ENCODE data around the gene PLD1.
"Not testable (repeated sequence)": the region's sequence is repeated elsewhere in the genome, so short reads cannot be mapped to it uniquely, and the experiment has no call there.

PLD1 gene

GRCh38 chr3:171566803-171567422 lies 243.4 kb downstream of the PLD1 start:
- TF ChIP-seq, protein P1, sequence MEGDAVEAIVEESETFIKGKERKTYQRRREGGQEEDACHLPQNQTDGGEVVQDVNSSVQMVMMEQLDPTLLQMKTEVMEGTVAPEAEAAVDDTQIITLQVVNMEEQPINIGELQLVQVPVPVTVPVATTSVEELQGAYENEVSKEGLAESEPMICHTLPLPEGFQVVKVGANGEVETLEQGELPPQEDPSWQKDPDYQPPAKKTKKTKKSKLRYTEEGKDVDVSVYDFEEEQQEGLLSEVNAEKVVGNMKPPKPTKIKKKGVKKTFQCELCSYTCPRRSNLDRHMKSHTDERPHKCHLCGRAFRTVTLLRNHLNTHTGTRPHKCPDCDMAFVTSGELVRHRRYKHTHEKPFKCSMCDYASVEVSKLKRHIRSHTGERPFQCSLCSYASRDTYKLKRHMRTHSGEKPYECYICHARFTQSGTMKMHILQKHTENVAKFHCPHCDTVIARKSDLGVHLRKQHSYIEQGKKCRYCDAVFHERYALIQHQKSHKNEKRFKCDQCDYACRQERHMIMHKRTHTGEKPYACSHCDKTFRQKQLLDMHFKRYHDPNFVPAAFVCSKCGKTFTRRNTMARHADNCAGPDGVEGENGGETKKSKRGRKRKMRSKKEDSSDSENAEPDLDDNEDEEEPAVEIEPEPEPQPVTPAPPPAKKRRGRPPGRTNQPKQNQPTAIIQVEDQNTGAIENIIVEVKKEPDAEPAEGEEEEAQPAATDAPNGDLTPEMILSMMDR (IDR thresholded peaks at IDR 0.05; ENCODE audit: low read length, missing control alignments) = peak; percentile 62
- DNase-seq (ENCODE audit: low read depth) = peak; percentile 66

GRCh38 chr3:171565481-171566058 lies 244.7 kb downstream of the PLD1 start:
- TF ChIP-seq, protein P1 (IDR thresholded peaks at IDR 0.05; ENCODE audit: low read length, missing control alignments) = no peak

More at GRCh38 chr3:171566803-171567422, 243.4 kb downstream of the PLD1 start:
- no peak overlapping the region for H3K4me3 ChIP-seq (replicated peaks; ENCODE audit: low read depth, low read length)

GRCh38 chr3:171564748-171565480 lies 245.4 kb downstream of the PLD1 start:
- TF ChIP-seq, protein P1 (IDR thresholded peaks at IDR 0.05; ENCODE audit: low read length, missing control alignments) = no peak
- no peak overlapping the region for H3K4me3 ChIP-seq (replicated peaks; ENCODE audit: low read depth, low read length)
- no peak for DNase-seq (ENCODE audit: low read depth)

More at GRCh38 chr3:171565481-171566058, 244.7 kb downstream of the PLD1 start:
- H3K4me3 ChIP-seq (replicated peaks; ENCODE audit: low read depth, low read length) = no peak overlapping the region
- DNase-seq (ENCODE audit: low read depth) = peak; percentile 58

- no peak overlapping the region for H3K4me3 ChIP-seq (replicated peaks; ENCODE audit: low read depth, low read length)
- TF ChIP-seq, protein P1 (IDR thresholded peaks at IDR 0.05; ENCODE audit: low read length, missing control alignments) = no peak
- no peak for DNase-seq (ENCODE audit: low read depth)
Measured at GRCh38 chr3:171563298-171563697, 247.0 kb downstream of the PLD1 start.

DNA sequence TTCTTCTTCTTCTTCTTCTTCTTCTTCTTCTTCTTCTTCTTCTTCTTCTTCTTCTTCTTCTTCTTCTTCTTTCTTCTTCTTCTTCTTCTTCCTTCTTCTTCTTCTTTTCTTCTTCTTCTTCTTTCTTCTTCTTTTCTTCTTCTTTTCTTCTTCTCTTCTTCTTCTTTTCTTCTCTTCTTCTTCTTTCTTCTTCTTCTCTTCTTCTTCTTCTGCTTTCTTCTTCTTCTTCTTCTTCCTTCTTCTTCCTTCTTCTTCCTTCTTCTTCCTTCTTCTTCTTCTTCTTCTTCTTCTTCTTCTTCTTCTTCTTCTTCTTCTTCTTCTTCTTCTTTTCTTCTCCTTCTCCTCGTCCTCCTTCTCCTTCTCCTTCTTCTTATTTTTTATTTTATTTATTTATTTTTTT lies 247.8 kb downstream of the PLD1 start:
- DNase-seq (ENCODE audit: low read depth); H3K4me3 ChIP-seq (replicated peaks; ENCODE audit: low read depth, low read length): not testable (repeated sequence)

DNA sequence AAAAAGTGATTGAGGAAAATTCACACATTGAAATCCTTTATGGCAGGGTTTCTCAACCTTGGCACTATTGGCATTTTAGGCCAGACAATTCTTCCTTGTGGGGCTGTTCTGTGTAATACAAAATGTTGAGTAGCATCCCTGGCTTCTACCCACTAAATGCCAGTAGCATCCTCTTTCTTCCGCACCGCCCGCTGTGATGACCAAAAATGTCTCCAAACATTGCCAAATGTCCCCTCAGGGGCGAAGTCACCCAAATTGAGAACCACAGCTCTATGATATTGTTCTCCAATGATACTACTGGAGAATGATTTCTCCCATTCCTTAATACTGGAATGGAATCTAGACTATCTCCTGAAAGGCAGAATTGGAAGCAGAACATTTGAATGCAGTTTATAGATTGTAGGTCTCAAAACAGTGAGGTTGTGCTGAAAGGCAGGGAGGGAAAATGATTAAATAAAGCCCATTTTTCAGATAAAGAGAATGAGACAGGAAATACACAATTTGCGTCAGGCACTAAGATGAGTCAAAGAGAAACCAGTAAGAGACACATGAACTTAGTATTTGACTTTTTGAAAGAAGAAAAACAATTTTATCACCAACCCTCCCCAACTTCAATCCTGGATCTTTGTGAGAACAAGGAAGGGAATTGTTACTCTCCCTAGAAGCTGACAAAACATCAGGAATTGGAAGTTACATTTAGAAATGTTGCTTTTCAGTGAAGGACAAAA lies 248.5 kb downstream of the PLD1 start:
- no peak overlapping the region for H3K4me3 ChIP-seq (replicated peaks; ENCODE audit: low read depth, low read length)
- DNase-seq (ENCODE audit: low read depth) = peak; percentile 38
- TF ChIP-seq, protein P1 (IDR thresholded peaks at IDR 0.05; ENCODE audit: low read length, missing control alignments) = no peak

DNA sequence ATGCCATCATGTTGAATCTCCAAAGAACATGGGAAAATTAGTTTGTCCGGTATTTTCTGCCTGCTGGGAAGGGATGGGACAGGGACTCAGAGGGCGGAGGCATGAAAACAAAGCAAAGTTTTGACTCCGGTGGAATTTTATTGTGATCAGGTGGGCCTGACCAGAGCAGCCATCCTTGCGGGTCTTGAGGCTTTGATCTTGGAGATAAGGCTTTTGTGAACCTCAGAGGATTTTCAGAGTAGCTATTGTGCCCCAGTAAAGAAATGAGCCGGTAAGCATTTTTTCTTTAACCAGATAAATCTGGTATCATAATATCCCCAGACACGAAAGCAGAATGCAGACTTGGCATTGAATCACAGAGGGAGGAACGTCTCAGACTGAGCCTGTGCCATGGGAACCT lies 250.7 kb downstream of the PLD1 start:
- H3K4me3 ChIP-seq (replicated peaks; ENCODE audit: low read depth, low read length) = no peak overlapping the region
- TF ChIP-seq, protein P1 (IDR thresholded peaks at IDR 0.05; ENCODE audit: low read length, missing control alignments) = no peak
- no peak for DNase-seq (ENCODE audit: low read depth)

Data from fibroblast of pulmonary artery (primary cell).